Measurements from ENCODE around the gene MGAT3. TPM values are rescaled to one million over a fixed set of nuclear protein-coding genes. Genes with fewer than 3 reads are reported as not detected.

The MGAT3 gene
- total and polyA plus RNA-seq, 9 of the 15 experiments (the other 6 are each of a cell fraction or from before 2014, with no cell fraction given): 0.10 to 11.5 (median 4.6) TPM

DNA sequence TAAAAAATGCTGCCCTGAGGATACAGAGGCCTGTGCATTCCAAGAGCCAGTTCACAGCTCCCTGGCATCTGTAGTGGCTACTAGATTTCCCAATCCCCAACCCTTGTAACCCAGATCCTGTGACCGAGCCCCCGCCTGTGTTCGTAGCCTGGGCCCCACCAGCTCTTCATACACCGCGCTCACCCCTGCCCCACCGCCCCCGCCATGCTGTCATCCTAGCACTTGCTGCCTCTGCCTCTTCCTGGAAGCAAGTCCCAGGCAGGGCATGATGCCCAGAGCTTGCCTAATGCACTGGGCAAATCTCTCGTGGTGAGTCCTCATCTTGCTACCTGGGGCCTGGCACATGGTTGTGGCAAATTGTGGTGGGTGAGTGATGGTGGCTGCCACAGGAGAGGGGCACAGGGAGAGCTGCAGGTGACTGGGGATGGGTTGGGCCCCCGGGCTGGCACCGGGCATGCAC, 7.1 kb downstream of the MGAT3 start (continued):
- TF ChIP-seq GABPB1 (CRISPR knock-in tag; IDR thresholded peaks at IDR 0.05): no peak
- TF ChIP-seq HIVEP1 (CRISPR knock-in tag; IDR thresholded peaks at IDR 0.05): no peak
- TF ChIP-seq, protein P1, sequence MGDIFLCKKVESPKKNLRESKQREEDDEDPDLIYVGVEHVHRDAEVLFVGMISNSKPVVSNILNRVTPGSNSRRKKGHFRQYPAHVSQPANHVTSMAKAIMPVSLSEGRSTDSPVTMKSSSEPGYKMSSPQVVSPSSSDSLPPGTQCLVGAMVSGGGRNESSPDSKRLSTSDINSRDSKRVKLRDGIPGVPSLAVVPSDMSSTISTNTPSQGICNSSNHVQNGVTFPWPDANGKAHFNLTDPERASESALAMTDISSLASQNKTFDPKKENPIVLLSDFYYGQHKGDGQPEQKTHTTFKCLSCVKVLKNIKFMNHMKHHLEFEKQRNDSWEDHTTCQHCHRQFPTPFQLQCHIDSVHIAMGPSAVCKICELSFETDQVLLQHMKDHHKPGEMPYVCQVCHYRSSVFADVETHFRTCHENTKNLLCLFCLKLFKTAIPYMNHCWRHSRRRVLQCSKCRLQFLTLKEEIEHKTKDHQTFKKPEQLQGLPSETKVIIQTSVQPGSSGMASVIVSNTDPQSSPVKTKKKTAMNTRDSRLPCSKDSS (IDR thresholded peaks at IDR 0.05; ENCODE audit: low read depth, partially characterized antibody): no peak
- TF ChIP-seq, protein P2, sequence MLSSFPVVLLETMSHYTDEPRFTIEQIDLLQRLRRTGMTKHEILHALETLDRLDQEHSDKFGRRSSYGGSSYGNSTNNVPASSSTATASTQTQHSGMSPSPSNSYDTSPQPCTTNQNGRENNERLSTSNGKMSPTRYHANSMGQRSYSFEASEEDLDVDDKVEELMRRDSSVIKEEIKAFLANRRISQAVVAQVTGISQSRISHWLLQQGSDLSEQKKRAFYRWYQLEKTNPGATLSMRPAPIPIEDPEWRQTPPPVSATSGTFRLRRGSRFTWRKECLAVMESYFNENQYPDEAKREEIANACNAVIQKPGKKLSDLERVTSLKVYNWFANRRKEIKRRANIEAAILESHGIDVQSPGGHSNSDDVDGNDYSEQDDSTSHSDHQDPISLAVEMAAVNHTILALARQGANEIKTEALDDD (IDR thresholded peaks at IDR 0.05): no peak

DNA sequence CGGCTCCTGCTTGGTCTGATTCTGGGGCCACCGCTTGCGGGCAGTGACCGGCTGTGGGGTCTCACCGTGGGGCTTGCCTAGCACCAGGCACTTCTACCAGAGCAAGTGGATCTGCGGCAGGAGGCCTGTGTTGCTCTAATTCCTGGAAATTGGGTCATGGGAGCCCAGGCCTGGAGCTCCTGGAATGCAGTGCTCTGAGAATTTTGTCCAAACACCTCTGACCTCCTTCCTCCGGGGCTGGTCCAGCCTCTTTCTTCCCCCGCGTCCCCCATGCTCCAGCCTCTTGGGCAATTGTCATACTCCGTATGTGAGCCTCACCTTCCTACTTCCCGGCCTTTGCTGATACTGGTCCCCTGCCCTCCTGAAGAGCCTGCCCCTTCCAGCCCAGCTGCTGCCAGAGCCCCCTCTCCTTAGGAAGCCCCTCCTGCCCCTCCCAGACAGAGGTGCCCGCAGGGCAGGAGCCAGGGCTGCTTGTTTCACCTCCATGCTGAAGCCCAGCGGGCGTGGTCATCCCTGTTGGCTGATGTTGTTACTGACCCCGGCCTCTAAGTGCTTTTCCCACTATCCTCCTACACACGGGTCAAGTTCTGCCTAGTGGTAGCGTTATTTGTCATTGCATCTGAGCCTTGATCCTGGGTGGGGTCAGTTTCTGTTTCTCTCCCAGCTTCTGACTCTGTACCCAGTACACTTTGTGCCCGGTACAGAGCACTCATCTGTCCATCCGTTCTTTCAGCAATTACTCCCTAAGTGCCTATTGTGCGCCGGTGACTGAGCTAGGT, 9.6 kb downstream of the MGAT3 start:
- Histone ChIP-seq H3K79me2 (ENCODE audit: control insufficient read depth, insufficient read depth, low read length) (peaks cover 67% of the 10 kb centered on the region), H3K4me1 (replicated peaks in 1 of 2; ENCODE audit: control insufficient read depth in 2 of 2, insufficient read depth in 2 of 2, low read length in 2 of 2) (peaks cover 59 to 87% of the 10 kb centered on the region in 2 experiments), H3K4me2 (ENCODE audit: insufficient read depth, low read length) (peak overlapping the region; percentile 29; the same call in 1 of the 2 replicates), H3K4me3 (no peak overlapping the region), H3K9me3 (replicated peaks; ENCODE audit: control insufficient read depth, insufficient read depth, low read depth, low read length) (no peaks in the 10 kb centered on the region), H3K36me3 (ENCODE audit: control insufficient read depth, insufficient read depth, low read length) (no peaks in the 10 kb centered on the region), H3K27ac (ENCODE audit: extremely low read depth, low read depth, low read length) (peak overlapping the region; percentile 41; the same call in 1 of the 3 replicates), H4K20me1 (replicated peaks; ENCODE audit: control insufficient read depth, insufficient read depth, low read length) (no peaks in the 10 kb centered on the region), H3K27me3 (ENCODE audit: control insufficient read depth in 2 of 2, insufficient read depth in 2 of 2, low read length in 2 of 2) (no peaks in the 10 kb centered on the region), H3K9ac (ENCODE audit: insufficient read depth in 1 of 2, low read depth in 2 of 2, low read length in 2 of 2) (peak overlapping the region in 1 of 2 experiments; percentile 82; a peak in 2 of 4 replicates), H3K9me1 (ENCODE audit: control insufficient read depth, insufficient read depth, low read length) (no peaks in the 10 kb centered on the region), H2AFZ (ENCODE audit: low read depth, low read length) (no peak overlapping the region)
- WGBS (ENCODE audit: insufficient coverage, low coverage, missing lambda C conversion rate): 37% methylated on average over 12 of the region's 21 CpGs
- ChIA-PET POLR2A (interaction anchor here (0.7 to 1.0 kb wide), 4 partner anchors 9 to 108 kb away, joined by 3 to 4 read pairs (median 4); partner anchors contain the start of gene ATF4), CTCF (ENCODE audit: low intra/inter-chr PET ratio) (no interaction called here)
- FAIRE-seq (peak; percentile 29), DNase-seq (ENCODE audit: extremely low read depth in 1 of 4, low spot score in 3 of 4) (peak in 3 of 4 experiments; percentile 33 to 58 (median 43)), ATAC-seq (peak; percentile 19)
- intact Hi-C loops (cut with micrococcal nuclease): no loop called here
- no TSS peak for BruUV-seq (replicated peaks)
- in situ Hi-C loops (cut with MboI): no loop called here
- TF ChIP-seq, protein P3, sequence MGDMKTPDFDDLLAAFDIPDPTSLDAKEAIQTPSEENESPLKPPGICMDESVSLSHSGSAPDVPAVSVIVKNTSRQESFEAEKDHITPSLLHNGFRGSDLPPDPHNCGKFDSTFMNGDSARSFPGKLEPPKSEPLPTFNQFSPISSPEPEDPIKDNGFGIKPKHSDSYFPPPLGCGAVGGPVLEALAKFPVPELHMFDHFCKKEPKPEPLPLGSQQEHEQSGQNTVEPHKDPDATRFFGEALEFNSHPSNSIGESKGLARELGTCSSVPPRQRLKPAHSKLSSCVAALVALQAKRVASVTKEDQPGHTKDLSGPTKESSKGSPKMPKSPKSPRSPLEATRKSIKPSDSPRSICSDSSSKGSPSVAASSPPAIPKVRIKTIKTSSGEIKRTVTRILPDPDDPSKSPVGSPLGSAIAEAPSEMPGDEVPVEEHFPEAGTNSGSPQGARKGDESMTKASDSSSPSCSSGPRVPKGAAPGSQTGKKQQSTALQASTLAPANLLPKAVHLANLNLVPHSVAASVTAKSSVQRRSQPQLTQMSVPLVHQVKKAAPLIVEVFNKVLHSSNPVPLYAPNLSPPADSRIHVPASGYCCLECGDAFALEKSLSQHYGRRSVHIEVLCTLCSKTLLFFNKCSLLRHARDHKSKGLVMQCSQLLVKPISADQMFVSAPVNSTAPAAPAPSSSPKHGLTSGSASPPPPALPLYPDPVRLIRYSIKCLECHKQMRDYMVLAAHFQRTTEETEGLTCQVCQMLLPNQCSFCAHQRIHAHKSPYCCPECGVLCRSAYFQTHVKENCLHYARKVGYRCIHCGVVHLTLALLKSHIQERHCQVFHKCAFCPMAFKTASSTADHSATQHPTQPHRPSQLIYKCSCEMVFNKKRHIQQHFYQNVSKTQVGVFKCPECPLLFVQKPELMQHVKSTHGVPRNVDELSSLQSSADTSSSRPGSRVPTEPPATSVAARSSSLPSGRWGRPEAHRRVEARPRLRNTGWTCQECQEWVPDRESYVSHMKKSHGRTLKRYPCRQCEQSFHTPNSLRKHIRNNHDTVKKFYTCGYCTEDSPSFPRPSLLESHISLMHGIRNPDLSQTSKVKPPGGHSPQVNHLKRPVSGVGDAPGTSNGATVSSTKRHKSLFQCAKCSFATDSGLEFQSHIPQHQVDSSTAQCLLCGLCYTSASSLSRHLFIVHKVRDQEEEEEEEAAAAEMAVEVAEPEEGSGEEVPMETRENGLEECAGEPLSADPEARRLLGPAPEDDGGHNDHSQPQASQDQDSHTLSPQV (IDR thresholded peaks at IDR 0.05): 0 out of 2 replicates have a peak, but pooled peaks have one; percentile 21
- peak; percentile 18; the same call in 1 of the 2 replicates for TF ChIP-seq ZBTB7A (IDR thresholded peaks at IDR 0.05; ENCODE audit: borderline replicate concordance, control insufficient read depth, low read depth, low read length)
- no peak for TF ChIP-seq RBM14 (IDR thresholded peaks at IDR 0.05; ENCODE audit: borderline replicate concordance, insufficient read depth, low read depth, low read length)
- 0 out of 2 replicates have a peak, but pooled peaks have one; percentile 6 for TF ChIP-seq CBFA2T3 (IDR thresholded peaks at IDR 0.05)
- no peak for TF ChIP-seq NR2C2 (CRISPR knock-in tag; IDR thresholded peaks at IDR 0.05)
- peak; percentile 21; the same call in 1 of the 2 replicates for TF ChIP-seq NR2C2 (tag; IDR thresholded peaks at IDR 0.05)
- peak; percentile 43 for TF ChIP-seq RBBP5 (IDR thresholded peaks at IDR 0.05; ENCODE audit: borderline replicate concordance, insufficient read depth, low read length, poor library complexity, severe bottlenecking)
- no peak for TF ChIP-seq GTF2F1 (IDR thresholded peaks at IDR 0.05; ENCODE audit: low read depth, low read length)
